ENCODE measurements around the gene UST.

UST gene

GRCh38 chr6:148708707-148709106 lies 38.1 kb upstream of the UST start:
- no peak for TF ChIP-seq POLR2AphosphoS5 (IDR thresholded peaks at IDR 0.05; ENCODE audit: low read depth, low read length)
- no peak for TF ChIP-seq TAF1 (IDR thresholded peaks at IDR 0.05; ENCODE audit: low read depth, low read length)
- TF ChIP-seq POU2F2 (IDR thresholded peaks at IDR 0.05; ENCODE audit: low read depth, low read length) = no peak
- no peak for TF ChIP-seq POLR2A (IDR thresholded peaks at IDR 0.05; ENCODE audit: low read depth, low read length)
- no peak for TF ChIP-seq PAX5 (IDR thresholded peaks at IDR 0.05; ENCODE audit: insufficient read depth, low read length, severe bottlenecking)
- TF ChIP-seq SPI1 (IDR thresholded peaks at IDR 0.05; ENCODE audit: low read depth, low read length) = no peak
- DNase-seq (ENCODE audit: insufficient read length, low spot score) (no peak), FAIRE-seq (no peak)

DNA sequence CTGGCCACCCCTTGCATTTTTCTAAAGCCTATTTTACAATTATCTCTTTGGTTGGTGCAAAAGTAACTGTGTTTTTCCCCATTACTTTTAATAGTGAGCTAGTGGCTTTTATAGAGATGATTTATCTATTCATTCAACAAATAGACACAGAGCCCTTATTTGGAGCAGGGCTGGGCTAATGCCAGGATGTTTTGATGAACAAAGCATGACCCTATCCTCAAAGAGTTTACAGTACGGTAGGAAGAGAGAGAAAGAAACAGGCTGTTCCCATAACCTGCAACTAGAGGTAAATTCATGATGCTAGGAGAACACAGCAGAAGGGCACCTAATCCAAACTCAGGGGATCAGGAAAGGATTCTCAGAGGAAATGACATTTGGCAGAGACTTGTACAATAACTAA lies 37.3 kb upstream of the UST start:
- DNase-seq (ENCODE audit: insufficient read length, low spot score) (no peak), FAIRE-seq (no peak)
- TF ChIP-seq PAX5 (IDR thresholded peaks at IDR 0.05; ENCODE audit: insufficient read depth, low read length, severe bottlenecking) (no peak), POLR2A (IDR thresholded peaks at IDR 0.05; ENCODE audit: low read depth, low read length) (no peak), POU2F2 (IDR thresholded peaks at IDR 0.05; ENCODE audit: low read depth, low read length) (no peak)

DNA sequence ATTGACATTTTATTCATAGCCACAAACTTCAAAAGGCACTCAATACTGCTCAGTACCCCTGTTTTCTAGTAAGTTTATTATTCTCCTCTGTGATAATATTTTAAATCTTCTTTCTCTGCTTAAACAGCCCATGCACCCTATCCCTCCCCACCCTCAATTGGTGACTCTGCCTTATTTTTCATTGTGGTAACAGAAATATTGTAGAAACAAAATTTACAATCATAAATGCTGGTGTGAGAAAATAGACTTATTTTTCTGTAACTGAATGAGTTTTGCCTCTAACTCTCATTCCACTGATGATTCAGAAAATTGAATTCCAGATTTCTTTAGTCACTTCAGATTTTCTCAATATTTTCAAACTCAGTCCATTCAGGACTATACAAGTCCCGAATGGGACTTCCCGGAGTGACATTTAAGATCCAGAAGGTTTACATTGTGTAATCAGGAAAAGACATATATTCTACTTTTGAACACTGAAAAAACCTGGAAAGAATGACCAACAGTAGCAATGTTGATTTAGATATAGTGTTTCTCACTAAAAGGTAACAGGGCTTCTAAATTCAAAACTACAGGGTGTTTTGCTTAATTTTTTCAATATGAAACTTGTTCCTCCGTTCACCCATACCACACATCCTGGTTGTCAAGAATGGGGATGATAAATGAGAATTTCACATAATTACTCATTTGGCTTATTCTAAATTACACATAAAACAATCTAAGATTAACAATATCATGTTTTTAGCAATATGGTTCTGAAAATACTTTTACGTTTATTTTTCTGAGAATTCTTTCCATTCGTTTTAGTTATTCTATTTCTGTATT lies 34.8 kb upstream of the UST start:
- FAIRE-seq (no peak), DNase-seq (ENCODE audit: insufficient read length, low spot score) (no peak)
- TF ChIP-seq POLR2AphosphoS5 (IDR thresholded peaks at IDR 0.05; ENCODE audit: low read depth, low read length) (no peak), POU2F2 (IDR thresholded peaks at IDR 0.05; ENCODE audit: low read depth, low read length) (no peak), POLR2A (IDR thresholded peaks at IDR 0.05; ENCODE audit: low read depth, low read length) (no peak), PAX5 (IDR thresholded peaks at IDR 0.05; ENCODE audit: insufficient read depth, low read length, severe bottlenecking) (no peak), TAF1 (IDR thresholded peaks at IDR 0.05; ENCODE audit: low read depth, low read length) (no peak), SPI1 (IDR thresholded peaks at IDR 0.05; ENCODE audit: low read depth, low read length) (no peak)

DNA sequence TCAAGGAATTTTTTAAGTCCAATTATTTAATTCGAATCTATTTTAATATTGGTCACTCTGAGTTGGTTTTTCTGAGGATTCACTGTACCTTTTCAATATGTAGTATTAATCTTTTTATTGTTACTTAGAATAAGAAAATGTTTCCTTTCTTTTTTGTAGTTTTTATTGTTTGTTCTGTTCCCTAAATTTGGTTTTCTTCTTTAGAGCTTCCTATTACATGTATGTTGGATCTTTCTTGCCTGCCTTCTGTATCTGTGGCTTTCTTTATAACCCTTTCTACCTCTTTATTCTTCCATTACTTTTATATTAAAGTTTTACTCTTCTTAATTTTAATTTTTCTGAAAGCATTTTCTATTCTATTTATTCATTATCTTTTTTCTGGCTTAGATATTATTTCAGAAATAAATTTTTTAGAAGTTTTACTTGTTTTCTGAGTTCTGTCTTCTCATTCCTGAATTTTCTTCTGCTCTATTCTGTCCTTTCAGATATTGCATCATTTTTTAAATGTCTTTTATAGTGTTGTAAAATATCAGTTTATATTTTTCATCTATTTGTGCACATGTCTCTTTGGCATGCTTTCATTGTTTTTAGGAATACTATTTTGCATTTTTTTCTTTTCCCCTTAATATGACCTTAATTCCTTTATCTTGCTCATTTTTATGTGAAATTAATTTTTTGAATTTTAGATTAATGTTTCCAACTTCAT lies 33.6 kb upstream of the UST start:
- no peak for FAIRE-seq
- TF ChIP-seq PAX5 (IDR thresholded peaks at IDR 0.05; ENCODE audit: insufficient read depth, low read length, severe bottlenecking) (no peak), POLR2AphosphoS5 (IDR thresholded peaks at IDR 0.05; ENCODE audit: low read depth, low read length) (no peak), SPI1 (IDR thresholded peaks at IDR 0.05; ENCODE audit: low read depth, low read length) (no peak), POU2F2 (IDR thresholded peaks at IDR 0.05; ENCODE audit: low read depth, low read length) (no peak), POLR2A (IDR thresholded peaks at IDR 0.05; ENCODE audit: low read depth, low read length) (no peak), TAF1 (IDR thresholded peaks at IDR 0.05; ENCODE audit: low read depth, low read length) (no peak)
- DNase-seq (ENCODE audit: insufficient read length, low spot score) = no peak

DNA sequence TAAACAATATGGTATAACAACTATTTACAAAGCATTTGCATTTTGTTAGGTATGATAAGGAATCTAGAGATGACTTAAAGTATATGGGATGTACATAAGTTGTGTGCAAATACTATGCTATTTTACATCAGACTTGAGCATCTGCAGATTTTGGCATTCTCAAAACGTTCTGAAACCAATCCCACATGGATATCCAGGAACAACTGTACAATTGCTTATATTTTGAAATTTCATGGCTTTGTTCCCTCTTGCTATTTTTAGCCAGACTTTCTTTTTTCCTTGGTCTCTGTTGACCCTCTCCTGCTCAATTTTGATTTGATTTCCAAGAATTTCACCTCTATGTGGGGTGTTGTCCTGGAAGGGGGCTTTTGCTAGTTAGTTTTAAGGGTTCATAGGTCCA lies 32.9 kb upstream of the UST start:
- TF ChIP-seq SPI1 (IDR thresholded peaks at IDR 0.05; ENCODE audit: low read depth, low read length) = no peak
- no peak for TF ChIP-seq POLR2AphosphoS5 (IDR thresholded peaks at IDR 0.05; ENCODE audit: low read depth, low read length)
- no peak for TF ChIP-seq POU2F2 (IDR thresholded peaks at IDR 0.05; ENCODE audit: low read depth, low read length)
- no peak for DNase-seq (ENCODE audit: insufficient read length, low spot score)
- FAIRE-seq = no peak

DNA sequence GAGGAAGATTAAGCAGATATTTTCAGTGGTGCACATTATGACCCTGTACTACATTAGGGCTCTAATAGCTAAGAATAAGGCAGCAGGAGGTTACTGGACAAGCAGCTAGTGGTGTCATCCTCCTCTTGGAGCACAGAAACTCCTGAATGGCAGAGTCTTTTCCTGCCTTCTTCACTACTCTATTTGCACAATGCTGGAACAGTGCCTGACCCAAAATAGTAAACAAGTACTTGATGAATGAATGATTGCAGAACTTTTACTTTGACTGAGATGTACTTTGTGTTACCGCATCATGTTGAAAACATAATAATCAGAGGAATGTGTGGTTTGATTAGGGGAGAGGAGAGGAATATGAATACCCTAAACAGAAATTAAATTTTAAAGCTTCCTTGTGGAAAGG lies 30.0 kb upstream of the UST start:
- TF ChIP-seq TAF1 (IDR thresholded peaks at IDR 0.05; ENCODE audit: low read depth, low read length) = no peak
- TF ChIP-seq PAX5 (IDR thresholded peaks at IDR 0.05; ENCODE audit: insufficient read depth, low read length, severe bottlenecking) = no peak
- no peak for TF ChIP-seq SPI1 (IDR thresholded peaks at IDR 0.05; ENCODE audit: low read depth, low read length)
- TF ChIP-seq POLR2AphosphoS5 (IDR thresholded peaks at IDR 0.05; ENCODE audit: low read depth, low read length) = no peak
- TF ChIP-seq POU2F2 (IDR thresholded peaks at IDR 0.05; ENCODE audit: low read depth, low read length) = no peak
- no peak for TF ChIP-seq POLR2A (IDR thresholded peaks at IDR 0.05; ENCODE audit: low read depth, low read length)
- DNase-seq (ENCODE audit: insufficient read length, low spot score) = no peak
- FAIRE-seq = no peak

GRCh38 chr6:148720406-148720805 lies 26.4 kb upstream of the UST start:
- TF ChIP-seq PAX5 (IDR thresholded peaks at IDR 0.05; ENCODE audit: insufficient read depth, low read length, severe bottlenecking) (no peak), POU2F2 (IDR thresholded peaks at IDR 0.05; ENCODE audit: low read depth, low read length) (no peak), POLR2A (IDR thresholded peaks at IDR 0.05; ENCODE audit: low read depth, low read length) (no peak), SPI1 (IDR thresholded peaks at IDR 0.05; ENCODE audit: low read depth, low read length) (no peak), POLR2AphosphoS5 (IDR thresholded peaks at IDR 0.05; ENCODE audit: low read depth, low read length) (no peak), TAF1 (IDR thresholded peaks at IDR 0.05; ENCODE audit: low read depth, low read length) (no peak)
- DNase-seq (ENCODE audit: insufficient read length, low spot score) (no peak), FAIRE-seq (no peak)

DNA sequence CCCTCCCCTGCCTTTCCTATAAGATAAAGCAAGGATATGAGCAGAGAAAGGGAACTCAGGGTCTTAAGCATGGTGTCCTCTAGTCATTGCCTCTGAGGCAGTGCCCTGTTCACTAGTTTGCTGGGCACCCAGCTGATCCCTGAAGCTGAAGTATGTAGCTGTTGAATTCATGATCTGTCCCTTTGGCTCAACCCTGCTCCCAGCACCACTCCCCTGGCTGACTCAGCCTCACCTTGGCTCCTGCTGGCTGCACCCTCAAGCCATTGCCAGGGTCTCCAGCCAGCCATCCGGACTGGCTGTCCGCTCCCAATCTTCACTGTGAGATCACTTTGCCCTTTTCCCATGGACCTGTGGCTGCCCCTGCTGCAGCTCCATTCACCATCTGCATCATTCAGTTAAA lies 25.9 kb upstream of the UST start:
- no peak for DNase-seq (ENCODE audit: insufficient read length, low spot score)
- TF ChIP-seq POLR2AphosphoS5 (IDR thresholded peaks at IDR 0.05; ENCODE audit: low read depth, low read length) = no peak
- no peak for TF ChIP-seq TAF1 (IDR thresholded peaks at IDR 0.05; ENCODE audit: low read depth, low read length)
- TF ChIP-seq SPI1 (IDR thresholded peaks at IDR 0.05; ENCODE audit: low read depth, low read length) = no peak
- FAIRE-seq = no peak

- DNase-seq (ENCODE audit: insufficient read length, low spot score) (no peak), FAIRE-seq (no peak)
- TF ChIP-seq POLR2A (IDR thresholded peaks at IDR 0.05; ENCODE audit: low read depth, low read length) = no peak
- no peak for TF ChIP-seq PAX5 (IDR thresholded peaks at IDR 0.05; ENCODE audit: insufficient read depth, low read length, severe bottlenecking)
- TF ChIP-seq SPI1 (IDR thresholded peaks at IDR 0.05; ENCODE audit: low read depth, low read length) = no peak
- no peak for TF ChIP-seq POLR2AphosphoS5 (IDR thresholded peaks at IDR 0.05; ENCODE audit: low read depth, low read length)
- TF ChIP-seq TAF1 (IDR thresholded peaks at IDR 0.05; ENCODE audit: low read depth, low read length) = no peak
- TF ChIP-seq POU2F2 (IDR thresholded peaks at IDR 0.05; ENCODE audit: low read depth, low read length) = no peak
Measured at GRCh38 chr6:148723484-148723883, 23.3 kb upstream of the UST start.

GRCh38 chr6:148724428-148724827 lies 22.4 kb upstream of the UST start:
- FAIRE-seq = no peak
- TF ChIP-seq POLR2AphosphoS5 (IDR thresholded peaks at IDR 0.05; ENCODE audit: low read depth, low read length) (no peak), POU2F2 (IDR thresholded peaks at IDR 0.05; ENCODE audit: low read depth, low read length) (no peak)
- no peak for DNase-seq (ENCODE audit: insufficient read length, low spot score)

Data from GM12891 (cell line).